ENCODE measurements around the gene OBP2B.

The OBP2B gene

GRCh38 chr9:133169102-133169501 lies 39.9 kb downstream of the OBP2B start:
- DNase-seq (ENCODE audit: low read depth, low spot score): no peak

GRCh38 chr9:133168432-133168831 lies 40.6 kb downstream of the OBP2B start:
- DNase-seq (ENCODE audit: low read depth, low spot score): peak; percentile 36

GRCh38 chr9:133167769-133168168 lies 41.3 kb downstream of the OBP2B start:
- no peak for DNase-seq (ENCODE audit: low read depth, low spot score)

GRCh38 chr9:133167096-133167730 lies 41.8 kb downstream of the OBP2B start:
- no peak for DNase-seq (ENCODE audit: low read depth, low spot score)

- no peak for DNase-seq (ENCODE audit: low read depth, low spot score)
Observed at GRCh38 chr9:133166392-133166791, 42.7 kb downstream of the OBP2B start.

GRCh38 chr9:133165452-133165730 lies 43.7 kb downstream of the OBP2B start:
- DNase-seq (ENCODE audit: low read depth, low spot score): no peak

- DNase-seq (ENCODE audit: low read depth, low spot score): no peak
Observed at GRCh38 chr9:133164191-133164590, 44.9 kb downstream of the OBP2B start.

GRCh38 chr9:133163504-133164172 lies 45.4 kb downstream of the OBP2B start, which contains the start of gene GBGT1:
Gene GBGT1 (minus strand): TSS chr9:133163914. CDS start chr9:133162412, 1,502 bp downstream.
- DNase-seq (ENCODE audit: low read depth, low spot score): peak; percentile 47

- no peak for DNase-seq (ENCODE audit: low read depth, low spot score)
Observed at GRCh38 chr9:133162861-133163503, 46.1 kb downstream of the OBP2B start.

GRCh38 chr9:133161547-133161950 lies 47.5 kb downstream of the OBP2B start:
- no peak for DNase-seq (ENCODE audit: low read depth, low spot score)

GRCh38 chr9:133160742-133161546 lies 48.1 kb downstream of the OBP2B start:
- peak; percentile 66 for DNase-seq (ENCODE audit: low read depth, low spot score)

- no peak for DNase-seq (ENCODE audit: low read depth, low spot score)
Observed at GRCh38 chr9:133158695-133159094, 50.4 kb downstream of the OBP2B start.

Measured in astrocyte of the hippocampus (primary cell).